Fibroblast of the aortic adventitia (primary cell): ENCODE data around the gene THADA. TPM values are rescaled to one million over a fixed set of nuclear protein-coding genes. Genes with fewer than 3 reads are reported as not detected.

ENCODE experiments used
- DNase-seq: peaks from one replicate; pipeline ENCODE4 v3.0.0-alpha.2; 2010; ENCODE audit warnings: low read depth
- H3K4me3 ChIP-seq: 2 replicates; pipeline ENCODE4 v1.5.1; 2011; ENCODE audit warnings: low read depth, mild to moderate bottlenecking, control low read depth, low read length, moderate library complexity
- total RNA-seq: library from RNA; depleted of rRNA; stranded (reverse); fragments of >200 nt; gene quantifications from 2 replicates; pipeline ENCODE4 v1.2.3, GENCODE V29; 2012; ENCODE audit warnings: low replicate concordance
- TF ChIP-seq, protein P1 (sequence below): IDR thresholded peaks from 2 replicates; pipeline ENCODE4 v1.5.1; 2011; ENCODE audit warnings: mild to moderate bottlenecking, low read length, control low read depth, inconsistent platforms; ENCODE audit not compliant: insufficient read depth

Gene THADA
- total RNA-seq, 1 donor: 34.6 TPM

DNA sequence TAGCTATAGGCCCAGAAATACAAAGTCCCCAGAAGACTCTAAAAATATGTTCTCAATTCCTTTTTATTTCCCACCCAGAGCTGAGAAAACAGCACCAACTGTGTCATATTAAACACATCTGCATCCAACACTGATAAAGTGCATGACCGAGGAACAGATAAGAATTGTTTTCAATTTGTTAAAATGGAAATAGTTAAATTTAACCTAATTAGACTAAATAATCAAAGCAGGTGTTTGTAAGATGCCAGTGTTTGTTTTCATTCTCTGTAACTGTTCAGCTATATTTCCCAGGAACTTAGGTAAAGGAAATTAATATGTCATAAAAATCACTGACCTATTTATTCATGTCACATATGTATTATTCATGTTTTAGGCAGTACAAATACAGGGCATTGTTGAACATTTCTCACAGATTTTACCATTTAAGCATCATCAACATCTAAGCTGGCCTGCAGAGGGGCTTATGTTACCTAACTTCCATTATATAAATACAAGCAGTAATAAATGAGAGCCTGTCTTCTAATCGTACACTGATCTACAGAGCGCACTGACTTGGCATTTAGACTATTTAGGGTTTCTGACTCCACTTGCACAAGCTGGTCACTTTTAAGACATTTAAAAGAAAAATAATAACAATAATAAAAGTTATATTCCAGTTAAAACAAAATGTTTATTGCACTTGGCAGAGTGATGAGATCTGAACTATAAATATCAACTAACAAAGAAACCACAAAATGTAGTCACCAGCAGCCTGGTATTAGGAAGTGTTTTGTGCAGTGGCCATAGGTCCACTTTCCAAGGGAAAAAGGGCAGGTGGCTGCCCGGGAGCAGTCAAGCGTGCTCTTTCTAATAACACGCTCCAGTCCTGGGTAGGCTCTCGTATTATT is 282.8 kb downstream of the THADA start:
- peak; percentile 72 for DNase-seq
- no peak overlapping the region for H3K4me3 ChIP-seq
- TF ChIP-seq, protein P1, sequence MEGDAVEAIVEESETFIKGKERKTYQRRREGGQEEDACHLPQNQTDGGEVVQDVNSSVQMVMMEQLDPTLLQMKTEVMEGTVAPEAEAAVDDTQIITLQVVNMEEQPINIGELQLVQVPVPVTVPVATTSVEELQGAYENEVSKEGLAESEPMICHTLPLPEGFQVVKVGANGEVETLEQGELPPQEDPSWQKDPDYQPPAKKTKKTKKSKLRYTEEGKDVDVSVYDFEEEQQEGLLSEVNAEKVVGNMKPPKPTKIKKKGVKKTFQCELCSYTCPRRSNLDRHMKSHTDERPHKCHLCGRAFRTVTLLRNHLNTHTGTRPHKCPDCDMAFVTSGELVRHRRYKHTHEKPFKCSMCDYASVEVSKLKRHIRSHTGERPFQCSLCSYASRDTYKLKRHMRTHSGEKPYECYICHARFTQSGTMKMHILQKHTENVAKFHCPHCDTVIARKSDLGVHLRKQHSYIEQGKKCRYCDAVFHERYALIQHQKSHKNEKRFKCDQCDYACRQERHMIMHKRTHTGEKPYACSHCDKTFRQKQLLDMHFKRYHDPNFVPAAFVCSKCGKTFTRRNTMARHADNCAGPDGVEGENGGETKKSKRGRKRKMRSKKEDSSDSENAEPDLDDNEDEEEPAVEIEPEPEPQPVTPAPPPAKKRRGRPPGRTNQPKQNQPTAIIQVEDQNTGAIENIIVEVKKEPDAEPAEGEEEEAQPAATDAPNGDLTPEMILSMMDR: no peak

DNA sequence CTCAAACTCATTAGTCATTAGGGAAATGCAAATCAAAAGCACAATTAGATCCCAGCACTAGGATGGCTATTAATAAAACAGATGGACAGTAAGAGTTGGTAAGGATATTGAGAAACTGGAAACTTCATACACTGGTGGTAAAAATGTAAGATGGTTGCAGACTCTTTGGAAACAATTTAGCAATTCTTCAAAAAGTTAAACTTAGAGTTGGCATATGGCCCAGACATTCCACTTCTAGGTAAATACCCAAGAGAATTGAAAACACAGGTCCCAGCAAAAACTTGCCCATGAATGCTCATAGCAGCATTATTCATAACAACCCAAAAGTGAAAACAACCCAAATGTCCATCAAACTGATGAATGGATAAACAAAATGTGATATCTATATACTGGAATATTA is 284.6 kb downstream of the THADA start:
- TF ChIP-seq, protein P1: no peak
- peak; percentile 94 for DNase-seq
- H3K4me3 ChIP-seq: no peak overlapping the region

DNA sequence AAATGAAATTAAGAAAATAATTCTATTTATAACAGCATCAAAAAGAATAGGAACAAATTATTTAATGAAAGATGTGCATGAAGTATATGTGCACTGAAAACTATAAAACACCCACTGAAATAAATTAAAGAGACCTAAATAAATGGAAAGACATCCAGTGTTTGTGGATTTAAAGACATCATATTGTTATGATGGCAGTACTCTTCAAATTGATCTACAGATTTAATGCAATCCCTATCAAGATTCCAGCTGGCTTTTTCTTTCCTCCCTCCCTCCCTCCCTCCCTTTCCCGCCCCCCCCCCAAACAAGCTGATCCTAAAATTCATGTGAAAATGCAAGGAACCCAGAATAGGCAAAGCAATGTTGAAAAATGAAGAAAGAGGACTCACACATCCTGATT is 285.9 kb downstream of the THADA start:
- TF ChIP-seq, protein P1: no peak
- H3K4me3 ChIP-seq: no peak overlapping the region
- DNase-seq: no peak

DNA sequence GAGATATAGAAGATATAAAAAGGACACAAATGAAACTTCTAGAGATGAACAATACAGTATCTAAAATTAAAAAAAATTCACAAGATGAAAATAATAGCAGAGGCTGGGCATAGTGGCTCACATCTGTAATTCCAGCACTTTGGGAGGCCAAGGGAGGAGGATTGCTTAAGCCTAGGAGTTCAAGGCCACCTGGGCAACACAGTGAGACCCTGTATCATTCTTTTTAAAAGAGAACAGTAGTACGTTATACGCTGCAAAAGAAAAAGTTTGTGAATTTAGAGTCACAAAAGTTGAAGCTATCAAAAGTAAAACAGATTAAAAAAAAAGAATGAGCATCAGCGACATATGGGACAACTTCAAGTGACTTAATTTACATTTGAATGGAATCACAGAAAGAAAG is 287.9 kb downstream of the THADA start:
- no peak overlapping the region for H3K4me3 ChIP-seq
- TF ChIP-seq, protein P1: no peak
- no peak for DNase-seq

DNA sequence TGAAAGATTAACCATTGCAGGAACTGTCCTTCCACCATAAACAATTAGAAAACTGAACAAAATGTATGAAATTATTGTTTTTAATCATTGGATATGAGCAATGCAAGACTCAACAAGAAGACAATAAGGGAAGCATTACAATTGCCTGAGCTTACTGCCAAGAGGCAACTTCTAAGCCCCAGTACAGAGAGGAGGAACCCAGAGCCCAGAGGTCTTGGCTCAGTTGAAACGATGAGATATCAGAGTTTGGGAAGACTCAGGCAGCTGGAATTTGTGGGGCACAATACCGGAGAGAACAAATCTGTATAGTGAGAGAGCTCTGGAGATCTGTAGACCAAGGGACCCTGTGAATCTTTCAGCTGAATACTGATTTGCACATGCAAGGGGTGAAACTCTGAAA is 288.8 kb downstream of the THADA start:
- TF ChIP-seq, protein P1: no peak
- peak; percentile 88 for DNase-seq
- H3K4me3 ChIP-seq: no peak overlapping the region

DNA sequence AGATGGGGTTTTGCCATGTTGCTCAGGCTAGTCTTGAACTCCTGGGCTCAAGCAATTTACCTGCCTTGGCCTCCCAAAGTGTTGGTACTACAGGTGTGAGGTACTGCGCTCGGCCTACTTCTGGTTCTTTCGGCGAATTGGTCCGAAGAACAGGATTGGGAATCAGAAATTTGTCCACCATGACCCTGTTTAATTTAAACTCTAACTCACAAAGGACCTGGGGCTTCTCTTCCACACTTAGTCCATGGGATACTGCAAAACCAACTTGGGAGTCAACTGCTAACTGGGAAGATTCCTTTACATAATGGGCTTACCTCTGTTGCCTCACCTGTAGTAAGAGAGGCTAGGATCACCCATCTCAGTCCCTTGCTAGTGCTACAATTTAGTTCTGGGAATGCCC is 289.6 kb downstream of the THADA start:
- DNase-seq: no peak
- H3K4me3 ChIP-seq: no peak overlapping the region
- TF ChIP-seq, protein P1: no peak
